GM23248 (cell line): ENCODE data around the gene MLN. TPM values are rescaled to one million over a fixed set of nuclear protein-coding genes. Genes with fewer than 3 reads are reported as not detected.
A peak's percentile ranks its signal among the peaks of the same experiment; 100 is the strongest.

Source experiments
- DNase-seq: peaks from one replicate; pipeline ENCODE4 v3.0.0-alpha.2; 2015
- H2AFZ ChIP-seq: fragments of 200-600 bp; sonication (generic); 2 replicates; pipeline ENCODE4 v1.6.1; 2016; ENCODE audit warnings: antibody characterized with exemption
- H3F3A ChIP-seq: fragments of 200-600 bp; sonication (generic); 2 replicates; pipeline ENCODE4 v1.6.1; 2016; ENCODE audit warnings: mild to moderate bottlenecking, antibody characterized with exemption, mixed run types; ENCODE audit not compliant: insufficient read depth
- H3K27ac ChIP-seq: fragments of 200-600 bp; sonication (generic); 2 replicates; pipeline ENCODE4 v1.5.1; 2016; ENCODE audit warnings: mild to moderate bottlenecking
- H3K27me3 ChIP-seq: fragments of 200-600 bp; sonication (generic); replicated peaks from 2 replicates; pipeline ENCODE4 v1.6.1; 2016; ENCODE audit warnings: mild to moderate bottlenecking; ENCODE audit not compliant: insufficient read depth
- H3K36me3 ChIP-seq: fragments of 200-600 bp; sonication (generic); 2 replicates; pipeline ENCODE4 v1.6.1; 2016; ENCODE audit warnings: low read depth, mild to moderate bottlenecking
- H3K4me1 ChIP-seq: fragments of 200-600 bp; sonication (generic); 2 replicates; pipeline ENCODE4 v1.6.1; 2016; ENCODE audit warnings: mild to moderate bottlenecking; ENCODE audit not compliant: insufficient read depth
- H3K4me2 ChIP-seq: fragments of 200-600 bp; sonication (generic); one replicate; pipeline ENCODE4 v1.6.1; 2016; ENCODE audit warnings: mild to moderate bottlenecking; ENCODE audit not compliant: unreplicated experiment
- H3K4me3 ChIP-seq: fragments of 200-600 bp; sonication (generic); 2 replicates; pipeline ENCODE4 v1.5.1; 2016; ENCODE audit warnings: mild to moderate bottlenecking
- H3K79me2 ChIP-seq: fragments of 200-600 bp; sonication (generic); 2 replicates; pipeline ENCODE4 v1.6.1; 2016; ENCODE audit warnings: mild to moderate bottlenecking; ENCODE audit not compliant: insufficient read depth
- H3K9ac ChIP-seq: fragments of 200-600 bp; sonication (generic); 2 replicates; pipeline ENCODE4 v1.6.1; 2016; ENCODE audit warnings: mild to moderate bottlenecking
- H3K9me2 ChIP-seq: fragments of 200-600 bp; sonication (generic); 2 replicates; pipeline ENCODE4 v1.6.1; 2016; ENCODE audit warnings: mixed run types, mild to moderate bottlenecking, moderate library complexity; ENCODE audit not compliant: insufficient read depth
- H3K9me3 ChIP-seq: fragments of 200-600 bp; sonication (generic); one replicate; pipeline ENCODE4 v1.6.1; 2017; ENCODE audit warnings: low read depth
- H4K20me1 ChIP-seq: fragments of 200-600 bp; sonication (generic); 2 replicates; pipeline ENCODE4 v1.6.0; 2016; ENCODE audit not compliant: insufficient read depth
- EZH2 ChIP-seq: fragments of 200-600 bp; sonication (generic); IDR thresholded peaks from 2 replicates; pipeline ENCODE4 v1.6.1; 2018; ENCODE audit warnings: antibody characterized with exemption, mild to moderate bottlenecking; ENCODE audit not compliant: insufficient read depth, poor library complexity, severe bottlenecking
- EZH2phosphoT487 ChIP-seq: fragments of 200-600 bp; sonication (generic); IDR thresholded peaks from 2 replicates; pipeline ENCODE4 v1.6.1; 2018; ENCODE audit warnings: antibody characterized with exemption, moderate library complexity, mild to moderate bottlenecking, low read depth; ENCODE audit not compliant: insufficient read depth
- WGBS, 2 experiments: methylation state at CpG; one replicate each; pipeline ENCODE4 v1.1.6; 2015 to 2017; ENCODE audit warnings: low lambda C conversion rate in 2 of 2, low coverage in 1 of 2; ENCODE audit errors: missing lambda C conversion rate in 2 of 2; 5-methylcytosine and 5-hydroxymethylcytosine counted together
- in situ Hi-C: fragments of 300-500 bp; cut with MboI; formaldehyde crosslinking; loops from 2 replicates; pipeline ENCODE4 v1.15.0; 2020
- polyA plus RNA-seq: library from polyadenylated mRNA; unstranded; fragments of >200 nt; fragmentation: Nextera tagmentation; extraction: Ambion mirVana; gene quantifications from 2 replicates; pipeline ENCODE4 v1.2.1, GENCODE V29; 2016
- total RNA-seq: library from RNA; depleted of rRNA; stranded (reverse); fragments of >200 nt; shearing (Covaris generic); gene quantifications from 2 replicates; pipeline ENCODE4 v1.2.3, GENCODE V29; 2014; rRNA removed

The MLN gene, protein sequence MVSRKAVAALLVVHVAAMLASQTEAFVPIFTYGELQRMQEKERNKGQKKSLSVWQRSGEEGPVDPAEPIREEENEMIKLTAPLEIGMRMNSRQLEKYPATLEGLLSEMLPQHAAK
- total RNA-seq (not detected in 2 replicates), polyA plus RNA-seq (not detected in 2 replicates)

DNA sequence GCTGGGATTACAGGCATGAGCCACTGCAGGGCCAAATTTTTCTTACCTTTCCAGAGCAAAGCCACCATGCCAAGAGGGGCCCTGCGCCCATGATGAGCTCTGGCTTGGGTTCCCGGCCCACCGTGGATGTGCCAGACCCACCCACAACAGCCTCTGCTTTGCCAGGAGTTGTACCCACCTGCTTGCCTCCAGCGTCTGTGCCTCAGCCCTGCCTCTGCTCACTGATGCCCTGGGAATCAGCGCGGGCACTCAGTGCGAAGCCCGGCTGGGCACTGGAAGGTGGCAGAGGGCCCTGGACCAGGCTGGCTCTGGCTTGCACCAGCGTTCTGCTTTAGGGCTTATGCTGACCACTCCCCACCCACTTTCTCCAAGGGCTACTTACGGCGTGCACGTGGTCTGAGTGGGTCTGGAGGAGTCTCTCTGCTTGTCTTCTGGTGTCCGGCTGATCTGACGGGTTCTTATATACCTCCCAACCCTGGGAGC is at the start of gene MLN:
MLN (minus strand) TSS at position 433 of the 483 bp plus-strand sequence. CDS start 2,840 bp downstream, outside the sequence.
- Histone ChIP-seq H3K9me2 (no peaks in the 10 kb centered on the region), H3K79me2 (no peaks in the 10 kb centered on the region), H3K27me3 (peaks cover 27% of the 10 kb centered on the region), H3K4me1 (no peaks in the 10 kb centered on the region; the same call in 1 of the 2 replicates), H3K9ac (no peak within 1 kb of the TSS), H3K9me3 (no peaks in the 10 kb centered on the region), H4K20me1 (no peaks in the 10 kb centered on the region), H3K27ac (no peak within 1 kb of the TSS), H3K36me3 (no peaks in the 10 kb centered on the region), H2AFZ (no peak within 1 kb of the TSS), H3K4me3 (no peak within 1 kb of the TSS), H3F3A (no peaks in the 10 kb centered on the region), H3K4me2 (no peak within 1 kb of the TSS)
- 77% methylated on average over 14 of the region's 14 CpGs for WGBS, 2 experiments
- DNase-seq, result no peak
- in situ Hi-C loops, result no loop called here
- no peak for TF ChIP-seq EZH2
- no peak for TF ChIP-seq EZH2phosphoT487

DNA sequence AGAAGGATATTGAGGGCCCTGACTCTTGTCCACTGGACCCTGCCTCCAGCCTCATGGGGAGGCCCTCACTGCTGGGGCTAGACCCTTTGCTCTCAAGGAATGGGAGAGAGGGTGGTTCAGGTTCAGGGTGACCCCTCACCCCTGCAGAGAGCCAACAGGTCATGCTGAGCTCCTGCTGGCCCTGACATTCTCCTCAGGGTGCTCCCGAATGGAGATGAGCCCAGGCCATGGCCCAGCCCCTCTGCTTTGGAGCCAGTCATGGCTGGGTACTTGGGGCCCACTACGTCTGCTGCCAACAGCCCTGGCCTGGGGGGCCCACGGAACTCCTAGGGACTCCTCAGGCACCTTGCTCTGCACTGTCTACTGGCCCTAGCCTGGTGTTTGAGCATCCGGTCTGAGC is 49.2 kb upstream of the MLN start:
- no peaks in the 10 kb centered on the region for H3K79me2 ChIP-seq
- no peaks in the 10 kb centered on the region for H3K27me3 ChIP-seq
- no peak overlapping the region for H3K4me2 ChIP-seq
- H4K20me1 ChIP-seq, result no peaks in the 10 kb centered on the region
- no peaks in the 10 kb centered on the region for H3K9me2 ChIP-seq
- DNase-seq, result no peak
- H3K4me1 ChIP-seq, result no peaks in the 10 kb centered on the region; the same call in 1 of the 2 replicates
- no peak overlapping the region for H3K4me3 ChIP-seq
- TF ChIP-seq EZH2, result no peak
- TF ChIP-seq EZH2phosphoT487, result no peak
- 42 to 79% methylated on average over 2 to 4 of the region's 4 CpGs for WGBS, 2 experiments
- H2AFZ ChIP-seq, result no peak overlapping the region
- no peaks in the 10 kb centered on the region for H3F3A ChIP-seq
- no peaks in the 10 kb centered on the region for H3K36me3 ChIP-seq
- in situ Hi-C loops, result no loop called here
- no peaks in the 10 kb centered on the region for H3K9me3 ChIP-seq
- no peak overlapping the region for H3K27ac ChIP-seq
- H3K9ac ChIP-seq, result no peak overlapping the region

DNA sequence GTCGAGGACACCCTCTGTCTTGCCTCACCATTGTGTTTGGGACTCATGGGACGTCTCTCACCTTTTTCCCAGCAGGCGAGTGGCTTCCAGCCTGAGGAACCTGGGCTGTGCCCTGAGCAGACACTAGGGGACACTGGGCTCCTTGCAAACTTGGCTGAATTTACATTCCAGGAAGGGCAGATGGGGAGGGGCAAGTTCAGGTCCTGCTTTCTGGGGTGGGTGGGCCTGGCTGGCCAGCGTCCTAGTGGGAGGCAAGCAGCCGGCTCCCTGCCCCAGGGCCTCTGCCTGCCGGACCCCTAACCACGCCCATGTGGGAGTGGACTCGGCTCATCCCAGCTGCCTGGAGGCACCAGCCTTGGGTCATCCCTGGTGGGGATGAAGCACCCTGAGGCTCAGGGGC is 48.2 kb upstream of the MLN start:
- Histone ChIP-seq H4K20me1 (no peaks in the 10 kb centered on the region), H3K4me2 (no peak overlapping the region), H3K79me2 (no peaks in the 10 kb centered on the region), H3K9me3 (no peaks in the 10 kb centered on the region), H3K27ac (no peak overlapping the region), H3K36me3 (no peaks in the 10 kb centered on the region), H3K4me1 (no peaks in the 10 kb centered on the region), H3F3A (no peaks in the 10 kb centered on the region), H3K9ac (no peak overlapping the region), H3K9me2 (no peaks in the 10 kb centered on the region), H3K27me3 (no peaks in the 10 kb centered on the region), H2AFZ (no peak overlapping the region), H3K4me3 (no peak overlapping the region)
- 10 to 24% methylated on average over 4 to 8 of the region's 8 CpGs for WGBS, 2 experiments
- DNase-seq, result peak; percentile 49
- in situ Hi-C loops, result no loop called here
- no peak for TF ChIP-seq EZH2phosphoT487
- no peak for TF ChIP-seq EZH2

DNA sequence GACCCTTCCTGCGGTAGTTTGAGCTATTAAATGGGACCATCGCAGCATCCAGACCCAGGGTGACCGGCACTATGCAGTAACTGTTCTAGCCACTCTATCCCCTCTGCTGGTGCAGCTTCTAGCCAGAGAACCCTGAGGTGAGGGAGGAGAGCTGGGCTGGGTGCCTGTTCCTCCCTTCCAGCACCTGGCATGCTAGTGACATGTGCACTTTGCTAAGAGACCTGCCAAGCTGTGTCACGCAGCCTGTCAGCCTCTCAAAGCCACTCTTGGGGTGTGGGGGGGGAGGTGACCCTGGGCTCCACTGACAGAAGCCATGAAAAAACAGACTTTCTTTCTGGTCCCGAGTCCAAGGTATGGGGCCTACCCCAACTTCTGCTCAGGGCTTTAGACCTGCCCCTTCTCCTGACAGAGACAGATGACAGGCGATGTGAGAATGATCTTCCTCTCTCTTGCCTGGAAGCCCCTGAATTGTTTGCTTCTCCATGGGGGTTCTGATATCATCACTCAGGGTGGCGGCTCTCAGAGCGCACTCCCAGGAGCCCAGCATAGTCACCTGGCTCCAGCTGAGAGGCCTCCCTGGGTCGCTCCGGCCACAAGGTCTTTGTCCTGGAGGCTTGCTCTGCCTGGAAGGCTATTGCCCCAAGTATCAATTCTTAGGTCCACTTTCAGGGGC is 47.2 kb upstream of the MLN start:
- H3K27ac ChIP-seq, result no peak overlapping the region
- no peaks in the 10 kb centered on the region for H3K79me2 ChIP-seq
- no peak for DNase-seq
- in situ Hi-C loops, result no loop called here
- no peak overlapping the region for H2AFZ ChIP-seq
- no peaks in the 10 kb centered on the region for H3K36me3 ChIP-seq
- TF ChIP-seq EZH2phosphoT487, result no peak
- WGBS, 2 experiments, result 94 to 95% methylated on average over 10 of the region's 10 CpGs
- no peak overlapping the region for H3K4me2 ChIP-seq
- H3K27me3 ChIP-seq, result no peaks in the 10 kb centered on the region
- H3K9me3 ChIP-seq, result no peaks in the 10 kb centered on the region
- H3K9me2 ChIP-seq, result no peaks in the 10 kb centered on the region
- no peak overlapping the region for H3K4me3 ChIP-seq
- H3F3A ChIP-seq, result no peaks in the 10 kb centered on the region
- H4K20me1 ChIP-seq, result no peaks in the 10 kb centered on the region
- no peak overlapping the region for H3K9ac ChIP-seq
- no peaks in the 10 kb centered on the region for H3K4me1 ChIP-seq

DNA sequence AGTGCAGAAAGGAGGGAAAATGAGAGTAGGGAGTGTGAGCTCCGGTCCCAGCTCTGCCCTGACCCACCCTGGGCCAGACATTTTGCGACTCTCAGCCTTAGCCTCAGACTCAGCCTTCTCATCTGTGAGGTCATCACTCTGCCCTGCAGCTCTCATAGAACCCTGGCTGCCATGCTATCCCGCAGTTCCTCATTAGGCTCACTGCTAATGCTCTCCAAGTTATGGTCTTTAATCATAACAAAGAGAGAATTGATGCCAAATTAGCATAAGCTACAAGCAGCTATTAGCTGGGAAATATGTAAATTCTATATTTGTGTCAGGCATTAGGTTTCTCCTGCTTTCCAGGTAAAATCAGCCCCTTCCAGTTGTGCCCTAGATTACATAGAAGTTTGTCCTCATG is 46.5 kb upstream of the MLN start:
- TF ChIP-seq EZH2 (no peak), EZH2phosphoT487 (no peak)
- Histone ChIP-seq H3K79me2 (no peaks in the 10 kb centered on the region), H3K4me3 (no peak overlapping the region), H3F3A (no peaks in the 10 kb centered on the region), H3K9me3 (no peaks in the 10 kb centered on the region), H3K9me2 (no peaks in the 10 kb centered on the region), H3K4me2 (no peak overlapping the region), H3K4me1 (no peaks in the 10 kb centered on the region), H2AFZ (no peak overlapping the region), H3K27ac (no peak overlapping the region), H4K20me1 (no peaks in the 10 kb centered on the region), H3K9ac (no peak overlapping the region), H3K36me3 (no peaks in the 10 kb centered on the region), H3K27me3 (no peaks in the 10 kb centered on the region)
- in situ Hi-C loops, result no loop called here
- DNase-seq, result no peak
- 74 to 86% methylated on average over 2 to 3 of the region's 3 CpGs for WGBS, 2 experiments
